Fibroblast of lung (primary cell): ENCODE measurements around the gene VSIR.

Experiments used
- CTCF ChIP-seq, 2 donors: IDR thresholded peaks in 1 of 2; conservative IDR thresholded peaks in 1 of 2; 1 replicate in 1 of 2; 2 replicates in 1 of 2; pipeline ENCODE4 v1.5.1; 2011 to 2012; ENCODE audit warnings: low read length in 2 of 2, control low read depth in 1 of 2, inconsistent platforms in 1 of 2, low read depth in 1 of 2, mild to moderate bottlenecking in 1 of 2
- EZH2 ChIP-seq: IDR thresholded peaks from 2 replicates; pipeline ENCODE4 v1.5.1; 2012; ENCODE audit warnings: low read length, control low read depth, mild to moderate bottlenecking; ENCODE audit errors: missing control alignments

DNA sequence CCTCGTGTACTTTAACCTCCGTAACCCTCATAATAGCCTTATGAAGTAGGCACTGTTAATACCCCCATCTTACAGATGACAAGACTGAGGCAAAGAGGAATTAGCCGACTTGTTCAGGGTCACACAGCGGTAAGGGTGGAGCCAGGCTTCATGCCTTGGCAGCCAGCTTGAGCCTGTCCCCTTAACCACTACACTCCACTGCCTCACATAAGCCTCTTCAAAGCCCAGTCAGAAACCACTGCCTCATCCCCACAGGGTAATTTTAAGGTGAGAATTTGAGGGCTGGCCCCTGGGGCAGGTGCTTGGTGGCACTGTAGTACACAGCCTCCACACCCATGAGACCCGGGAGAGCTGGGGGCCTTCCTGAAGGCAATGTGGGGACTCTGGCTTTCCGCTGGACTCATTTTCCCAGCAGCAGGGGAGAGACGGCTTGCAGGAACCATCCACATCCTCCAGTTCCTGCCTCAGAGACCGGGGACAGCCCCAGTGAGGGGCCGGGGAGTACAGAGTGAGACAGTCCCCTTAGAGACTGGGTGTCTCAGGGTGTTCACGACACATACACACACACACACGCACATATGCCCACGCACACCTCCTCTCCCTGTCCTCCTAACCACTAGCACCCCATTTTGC, 46.1 kb downstream of the VSIR start:
- TF ChIP-seq CTCF (conservative IDR thresholded peaks at IDR 0.05 in 1 of 2, IDR thresholded peaks at IDR 0.05 in 1 of 2; ENCODE audit: low read depth in 1 of 2, low read length in 2 of 2): no peak
- no peak for TF ChIP-seq EZH2
